Measurements from ENCODE around the gene LCP2. TPM values are rescaled to one million over a fixed set of nuclear protein-coding genes. Genes with fewer than 3 reads are reported as not detected.

Gene LCP2
- polyA plus RNA-seq, 2 of the 4 experiments (the other 2 are of a cell fraction): not detected

DNA sequence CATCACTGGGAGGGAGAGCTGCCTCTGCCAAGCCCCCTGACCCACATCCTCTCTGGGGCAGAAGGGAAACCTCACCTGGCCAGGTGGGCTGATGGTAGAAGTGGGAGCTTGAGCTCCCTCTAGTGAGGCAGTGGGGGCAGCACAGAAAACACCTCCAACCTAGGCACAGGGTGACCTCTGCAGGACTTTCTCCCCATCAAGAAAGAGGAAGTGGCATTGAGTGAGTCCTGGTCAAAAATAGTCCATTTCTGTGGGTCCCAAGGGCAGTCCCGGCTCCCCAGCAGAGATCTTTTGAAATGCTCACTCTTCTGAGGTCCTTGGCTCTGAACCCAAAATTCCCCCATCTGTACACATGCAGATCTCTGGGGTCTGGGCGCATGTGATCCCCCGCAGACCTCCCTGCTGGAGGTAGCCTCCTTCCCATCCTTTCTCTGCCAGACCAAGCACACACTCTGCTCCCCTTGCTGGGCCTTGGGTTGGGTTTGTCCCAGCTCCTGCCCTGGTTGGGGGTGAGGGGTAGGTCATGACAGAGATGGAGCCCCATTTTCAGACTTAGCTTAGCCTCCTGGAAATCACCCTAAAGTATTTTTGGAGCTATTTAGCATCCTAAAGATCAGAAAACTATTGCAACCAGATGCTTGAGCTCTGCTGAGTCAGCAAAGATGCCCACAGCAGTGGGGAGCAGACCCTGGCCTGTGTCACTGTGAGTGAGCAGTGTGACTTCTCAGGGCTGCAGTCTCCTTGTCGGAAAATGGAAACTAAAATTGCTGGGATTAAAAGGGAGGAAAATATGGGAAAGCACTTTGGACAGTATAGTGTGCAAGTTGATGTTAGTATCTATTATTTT is 41.6 kb upstream of the LCP2 start:
- FAIRE-seq: no peak

DNA sequence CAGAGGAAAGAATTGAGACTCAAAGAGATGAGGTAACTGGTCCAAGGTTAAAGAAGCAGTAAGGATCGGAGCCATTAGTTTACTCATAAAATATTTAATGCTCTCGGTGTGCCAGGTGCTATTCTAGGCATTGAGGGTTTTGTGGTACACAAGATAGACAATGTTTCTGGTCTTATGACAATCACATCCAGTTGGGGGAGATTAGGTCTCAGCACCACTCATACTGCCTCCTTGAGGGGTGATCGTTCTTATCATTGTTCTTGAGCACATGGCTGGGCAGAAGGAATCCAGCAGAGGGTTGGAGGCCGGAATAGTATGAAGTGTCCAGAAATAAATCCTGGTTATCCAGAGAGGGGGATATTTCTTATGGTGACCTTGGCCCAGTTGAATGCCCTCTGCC is 40.7 kb upstream of the LCP2 start:
- no peaks in the 10 kb centered on the region; the same call in 2 of the 3 replicates for H3K9me3 ChIP-seq
- no peak overlapping the region for H3K27ac ChIP-seq
- ATAC-seq: no peak
- ChIA-PET POLR2A (no interaction called here), CTCF (no interaction called here)
- no peak overlapping the region for H3K4me2 ChIP-seq
- no peak overlapping the region for H3K4me3 ChIP-seq
- no peak for FAIRE-seq
- H3K4me1 ChIP-seq: no peaks in the 10 kb centered on the region
- DNase-seq (ENCODE audit: low read depth in 1 of 2, low spot score in 1 of 2): no peak
- TF ChIP-seq KDM1A (IDR thresholded peaks at IDR 0.05; ENCODE audit: low read depth) (no peak), EHF (CRISPR knock-in tag; IDR thresholded peaks at IDR 0.05) (no peak), ZSCAN20 (CRISPR knock-in tag; IDR thresholded peaks at IDR 0.05) (no peak), HOXA7 (CRISPR knock-in tag; IDR thresholded peaks at IDR 0.05) (no peak), TP53 (CRISPR knock-in tag; IDR thresholded peaks at IDR 0.05) (no peak), PHF8 (IDR thresholded peaks at IDR 0.05; ENCODE audit: borderline replicate concordance, low read depth) (no peak), POLR2A (IDR thresholded peaks at IDR 0.05; ENCODE audit: low read length) (no peak), RCOR1 (IDR thresholded peaks at IDR 0.05; ENCODE audit: low read depth, low read length) (no peak), RARB (CRISPR knock-in tag; IDR thresholded peaks at IDR 0.05) (no peak), JUNB (IDR thresholded peaks at IDR 0.05) (no peak), RFX5 (IDR thresholded peaks at IDR 0.05) (no peak), CEBPB (IDR thresholded peaks at IDR 0.05) (no peak), MYC (IDR thresholded peaks at IDR 0.05; ENCODE audit: borderline replicate concordance, low read length) (no peak), EP300 (IDR thresholded peaks at IDR 0.05) (no peak), HOXB5 (CRISPR knock-in tag; IDR thresholded peaks at IDR 0.05) (no peak), CHD2 (IDR thresholded peaks at IDR 0.05; ENCODE audit: low read length, partially characterized antibody) (no peak), ESRRA (IDR thresholded peaks at IDR 0.05; ENCODE audit: borderline replicate concordance, low read length) (no peak)
- TF ChIP-seq, protein P1, sequence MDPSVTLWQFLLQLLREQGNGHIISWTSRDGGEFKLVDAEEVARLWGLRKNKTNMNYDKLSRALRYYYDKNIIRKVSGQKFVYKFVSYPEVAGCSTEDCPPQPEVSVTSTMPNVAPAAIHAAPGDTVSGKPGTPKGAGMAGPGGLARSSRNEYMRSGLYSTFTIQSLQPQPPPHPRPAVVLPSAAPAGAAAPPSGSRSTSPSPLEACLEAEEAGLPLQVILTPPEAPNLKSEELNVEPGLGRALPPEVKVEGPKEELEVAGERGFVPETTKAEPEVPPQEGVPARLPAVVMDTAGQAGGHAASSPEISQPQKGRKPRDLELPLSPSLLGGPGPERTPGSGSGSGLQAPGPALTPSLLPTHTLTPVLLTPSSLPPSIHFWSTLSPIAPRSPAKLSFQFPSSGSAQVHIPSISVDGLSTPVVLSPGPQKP (IDR thresholded peaks at IDR 0.05; ENCODE audit: low read depth, low read length): no peak
- TF ChIP-seq, protein P2, sequence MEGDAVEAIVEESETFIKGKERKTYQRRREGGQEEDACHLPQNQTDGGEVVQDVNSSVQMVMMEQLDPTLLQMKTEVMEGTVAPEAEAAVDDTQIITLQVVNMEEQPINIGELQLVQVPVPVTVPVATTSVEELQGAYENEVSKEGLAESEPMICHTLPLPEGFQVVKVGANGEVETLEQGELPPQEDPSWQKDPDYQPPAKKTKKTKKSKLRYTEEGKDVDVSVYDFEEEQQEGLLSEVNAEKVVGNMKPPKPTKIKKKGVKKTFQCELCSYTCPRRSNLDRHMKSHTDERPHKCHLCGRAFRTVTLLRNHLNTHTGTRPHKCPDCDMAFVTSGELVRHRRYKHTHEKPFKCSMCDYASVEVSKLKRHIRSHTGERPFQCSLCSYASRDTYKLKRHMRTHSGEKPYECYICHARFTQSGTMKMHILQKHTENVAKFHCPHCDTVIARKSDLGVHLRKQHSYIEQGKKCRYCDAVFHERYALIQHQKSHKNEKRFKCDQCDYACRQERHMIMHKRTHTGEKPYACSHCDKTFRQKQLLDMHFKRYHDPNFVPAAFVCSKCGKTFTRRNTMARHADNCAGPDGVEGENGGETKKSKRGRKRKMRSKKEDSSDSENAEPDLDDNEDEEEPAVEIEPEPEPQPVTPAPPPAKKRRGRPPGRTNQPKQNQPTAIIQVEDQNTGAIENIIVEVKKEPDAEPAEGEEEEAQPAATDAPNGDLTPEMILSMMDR (IDR thresholded peaks at IDR 0.05): no peak
- TF ChIP-seq, protein P3, sequence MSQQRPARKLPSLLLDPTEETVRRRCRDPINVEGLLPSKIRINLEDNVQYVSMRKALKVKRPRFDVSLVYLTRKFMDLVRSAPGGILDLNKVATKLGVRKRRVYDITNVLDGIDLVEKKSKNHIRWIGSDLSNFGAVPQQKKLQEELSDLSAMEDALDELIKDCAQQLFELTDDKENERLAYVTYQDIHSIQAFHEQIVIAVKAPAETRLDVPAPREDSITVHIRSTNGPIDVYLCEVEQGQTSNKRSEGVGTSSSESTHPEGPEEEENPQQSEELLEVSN (IDR thresholded peaks at IDR 0.05; ENCODE audit: borderline replicate concordance, low read depth): no peak
- WGBS (ENCODE audit: missing lambda C conversion rate): 36% methylated on average over 4 of the region's 4 CpGs

More for the DNA sequence above, 41.6 kb upstream of the LCP2 start:
- Histone ChIP-seq H3K4me3 (no peak overlapping the region), H3K4me2 (no peak overlapping the region), H3K27ac (no peak overlapping the region), H3K4me1 (no peaks in the 10 kb centered on the region), H3K9me3 (no peaks in the 10 kb centered on the region; the same call in 2 of the 3 replicates)
- ATAC-seq (no peak), DNase-seq (ENCODE audit: low read depth in 1 of 2, low spot score in 1 of 2) (no peak)
- POLR2A ChIA-PET: no interaction called here
- TF ChIP-seq MAFK (IDR thresholded peaks at IDR 0.05; ENCODE audit: partially characterized antibody): peak; percentile 96
- no peak for TF ChIP-seq SMC3 (IDR thresholded peaks at IDR 0.05)
- peak in 1 of 2 experiments; percentile 21; a peak in 2 of 5 replicates for TF ChIP-seq RAD21 (conservative IDR thresholded peaks at IDR 0.05 in 1 of 2, IDR thresholded peaks at IDR 0.05 in 1 of 2)
- TF ChIP-seq, protein P2 (IDR thresholded peaks at IDR 0.05): 0 out of 3 replicates have a peak, but pooled peaks have one; percentile 5
- 35% methylated on average over 4 of the region's 4 CpGs for WGBS (ENCODE audit: missing lambda C conversion rate)
- CTCF ChIA-PET: interaction anchor here (1.4 kb wide), 1 partner anchor 72 kb away, joined by 6 read pairs; no protein-coding TSS in a partner anchor

All from A549 (cell line).